Hepatocyte (in vitro differentiated cells): Measurements from ENCODE around the gene PIWIL4.

Experiments used
- CTCF ChIP-seq: fragments of 200-600 bp; sonication (generic); IDR thresholded peaks from 2 replicates; pipeline ENCODE4 v1.5.1; 2016; ENCODE audit warnings: antibody characterized with exemption, mild to moderate bottlenecking; ENCODE audit not compliant: poor library complexity
- EZH2 ChIP-seq: fragments of 200-600 bp; sonication (generic); IDR thresholded peaks from 2 replicates; pipeline ENCODE4 v1.6.1; 2016; ENCODE audit warnings: antibody characterized with exemption, mild to moderate bottlenecking, borderline replicate concordance

GRCh38 chr11:94641167-94641761 lies 74.1 kb downstream of the PIWIL4 start:
- TF ChIP-seq CTCF (no peak), EZH2 (no peak)
